ENCODE data around the gene NMT2.

GRCh38 chr10:15112657-15113056, 55.8 kb downstream of the NMT2 start:
- TF ChIP-seq CTCF (IDR thresholded peaks at IDR 0.05) (no peak), EZH2 (IDR thresholded peaks at IDR 0.05) (no peak), EZH2phosphoT487 (IDR thresholded peaks at IDR 0.05) (no peak)
